ENCODE results near the gene ALPK1.

Gene ALPK1

DNA sequence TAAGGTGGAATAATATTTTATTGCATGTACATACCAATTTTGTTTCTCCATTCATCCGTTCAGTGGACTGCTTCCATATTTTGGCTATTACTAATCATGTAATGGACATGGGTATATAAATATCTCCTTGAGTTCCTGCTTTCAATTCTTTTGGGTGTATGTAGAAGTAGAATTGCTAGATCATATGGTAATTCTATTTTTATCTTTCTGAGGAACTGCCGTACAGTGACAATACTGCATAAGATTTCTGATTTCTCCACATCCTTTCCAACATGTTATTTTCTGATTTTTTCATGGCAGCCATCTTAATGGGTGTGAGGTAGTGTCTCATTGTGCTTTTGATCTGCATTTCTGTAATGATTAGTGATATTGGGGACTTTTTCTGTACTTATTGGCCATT, 19.2 kb downstream of the ALPK1 start:
- H3K4me3 ChIP-seq (ENCODE audit: control insufficient read depth, low read depth, low read length), result no peak overlapping the region
- DNase-seq (ENCODE audit: low read depth), result no peak
- TF ChIP-seq, protein P1, sequence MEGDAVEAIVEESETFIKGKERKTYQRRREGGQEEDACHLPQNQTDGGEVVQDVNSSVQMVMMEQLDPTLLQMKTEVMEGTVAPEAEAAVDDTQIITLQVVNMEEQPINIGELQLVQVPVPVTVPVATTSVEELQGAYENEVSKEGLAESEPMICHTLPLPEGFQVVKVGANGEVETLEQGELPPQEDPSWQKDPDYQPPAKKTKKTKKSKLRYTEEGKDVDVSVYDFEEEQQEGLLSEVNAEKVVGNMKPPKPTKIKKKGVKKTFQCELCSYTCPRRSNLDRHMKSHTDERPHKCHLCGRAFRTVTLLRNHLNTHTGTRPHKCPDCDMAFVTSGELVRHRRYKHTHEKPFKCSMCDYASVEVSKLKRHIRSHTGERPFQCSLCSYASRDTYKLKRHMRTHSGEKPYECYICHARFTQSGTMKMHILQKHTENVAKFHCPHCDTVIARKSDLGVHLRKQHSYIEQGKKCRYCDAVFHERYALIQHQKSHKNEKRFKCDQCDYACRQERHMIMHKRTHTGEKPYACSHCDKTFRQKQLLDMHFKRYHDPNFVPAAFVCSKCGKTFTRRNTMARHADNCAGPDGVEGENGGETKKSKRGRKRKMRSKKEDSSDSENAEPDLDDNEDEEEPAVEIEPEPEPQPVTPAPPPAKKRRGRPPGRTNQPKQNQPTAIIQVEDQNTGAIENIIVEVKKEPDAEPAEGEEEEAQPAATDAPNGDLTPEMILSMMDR (IDR thresholded peaks at IDR 0.05; ENCODE audit: control insufficient read depth, insufficient read depth, low read depth, low read length, missing control alignments), result no peak

DNA sequence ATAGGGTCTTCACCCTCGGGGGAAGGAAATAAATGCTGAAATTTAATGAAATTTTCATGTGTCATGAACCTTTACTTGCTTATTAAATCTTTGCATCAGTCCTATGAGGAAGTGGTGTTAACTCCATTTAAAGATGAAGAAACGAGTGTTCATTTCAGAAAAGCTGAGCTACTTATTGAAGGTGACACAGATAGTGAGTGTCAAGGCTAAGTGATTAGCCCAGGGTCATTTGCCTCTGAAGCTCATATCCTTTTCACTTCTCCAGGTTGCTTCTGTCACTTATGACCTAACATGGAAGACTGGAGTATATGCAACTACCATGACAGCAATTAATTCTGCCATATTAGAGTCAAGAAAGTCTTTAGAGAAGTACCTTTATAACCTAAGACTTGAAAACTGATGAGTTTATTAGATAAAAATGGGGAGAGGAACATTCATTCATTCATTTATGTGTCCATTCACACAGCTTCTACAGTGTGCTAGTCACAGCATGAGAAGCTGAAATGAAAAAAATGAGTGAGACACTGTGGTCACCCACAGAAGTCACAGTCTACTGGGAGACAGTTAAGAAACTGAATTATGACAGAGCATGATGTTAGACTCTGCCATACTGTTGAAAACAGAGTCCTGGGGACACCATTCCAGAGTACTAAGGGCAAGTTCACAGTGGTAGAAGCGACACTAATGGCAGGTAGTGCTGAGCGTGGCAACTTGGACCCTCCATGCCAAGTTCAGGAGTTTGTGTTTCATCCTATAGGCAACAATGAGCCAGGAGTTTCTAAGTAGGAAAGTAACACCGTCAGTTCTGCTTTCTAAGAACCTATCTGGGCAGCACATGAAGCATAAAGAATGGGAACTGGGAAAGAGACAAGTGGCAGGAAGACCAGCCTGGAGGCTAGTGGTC, 21.3 kb downstream of the ALPK1 start:
- no peak overlapping the region for H3K4me3 ChIP-seq (ENCODE audit: control insufficient read depth, low read depth, low read length)
- no peak for DNase-seq (ENCODE audit: low read depth)
- TF ChIP-seq, protein P1 (IDR thresholded peaks at IDR 0.05; ENCODE audit: control insufficient read depth, insufficient read depth, low read depth, low read length, missing control alignments), result no peak

DNA sequence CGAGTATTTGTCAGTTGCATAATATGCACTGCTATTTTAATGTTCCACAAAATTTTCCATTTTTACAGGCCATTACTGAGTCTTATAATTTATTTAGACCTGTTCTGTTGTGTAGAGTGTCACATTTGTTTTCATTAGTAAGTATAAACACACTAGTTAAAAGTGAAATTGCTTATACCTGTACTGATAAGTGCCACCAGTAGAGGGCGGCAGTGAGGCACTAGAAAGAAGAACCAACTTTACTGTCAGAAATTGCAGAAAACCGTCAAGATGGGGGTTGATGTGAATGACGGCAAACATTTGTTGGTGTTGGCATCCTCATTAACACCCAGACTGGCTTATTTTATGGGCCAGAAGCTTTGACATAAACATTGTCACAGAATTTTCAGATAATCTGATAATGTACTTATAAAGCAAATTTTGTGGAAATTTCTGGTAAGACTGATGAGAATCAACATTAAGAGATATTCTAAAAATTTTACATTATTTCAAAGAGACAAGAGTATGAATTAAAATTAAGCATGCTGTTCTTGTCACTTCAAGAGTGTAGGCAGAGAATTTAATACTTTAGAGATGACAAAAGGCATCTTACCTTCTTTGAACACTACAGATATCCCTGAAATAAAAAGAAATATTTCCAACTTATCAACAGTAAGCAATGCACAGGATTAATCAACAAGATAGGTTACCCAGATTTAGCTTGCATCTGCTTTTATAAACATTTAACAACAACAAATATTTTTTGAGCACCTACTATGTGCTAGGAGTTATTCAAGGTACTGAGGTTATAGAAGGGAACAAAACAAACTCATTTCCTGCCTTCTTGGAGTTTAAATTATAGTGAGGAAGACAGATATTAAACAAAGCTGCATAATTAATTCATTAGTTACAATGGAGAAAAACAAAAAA, 24.9 kb downstream of the ALPK1 start:
- no peak overlapping the region for H3K4me3 ChIP-seq (ENCODE audit: control insufficient read depth, low read depth, low read length)
- DNase-seq (ENCODE audit: low read depth), result no peak
- TF ChIP-seq, protein P1 (IDR thresholded peaks at IDR 0.05; ENCODE audit: control insufficient read depth, insufficient read depth, low read depth, low read length, missing control alignments), result peak; percentile 87

GRCh38 chr4:112322866-112323265, 25.7 kb downstream of the ALPK1 start:
- H3K4me3 ChIP-seq (ENCODE audit: control insufficient read depth, low read depth, low read length), result no peak overlapping the region
- TF ChIP-seq, protein P1 (IDR thresholded peaks at IDR 0.05; ENCODE audit: control insufficient read depth, insufficient read depth, low read depth, low read length, missing control alignments), result no peak
- DNase-seq (ENCODE audit: low read depth), result no peak

GRCh38 chr4:112325530-112325929, 28.4 kb downstream of the ALPK1 start:
- no peak for DNase-seq (ENCODE audit: low read depth)
- no peak overlapping the region for H3K4me3 ChIP-seq (ENCODE audit: control insufficient read depth, low read depth, low read length)
- TF ChIP-seq, protein P1 (IDR thresholded peaks at IDR 0.05; ENCODE audit: control insufficient read depth, insufficient read depth, low read depth, low read length, missing control alignments), result no peak

DNA sequence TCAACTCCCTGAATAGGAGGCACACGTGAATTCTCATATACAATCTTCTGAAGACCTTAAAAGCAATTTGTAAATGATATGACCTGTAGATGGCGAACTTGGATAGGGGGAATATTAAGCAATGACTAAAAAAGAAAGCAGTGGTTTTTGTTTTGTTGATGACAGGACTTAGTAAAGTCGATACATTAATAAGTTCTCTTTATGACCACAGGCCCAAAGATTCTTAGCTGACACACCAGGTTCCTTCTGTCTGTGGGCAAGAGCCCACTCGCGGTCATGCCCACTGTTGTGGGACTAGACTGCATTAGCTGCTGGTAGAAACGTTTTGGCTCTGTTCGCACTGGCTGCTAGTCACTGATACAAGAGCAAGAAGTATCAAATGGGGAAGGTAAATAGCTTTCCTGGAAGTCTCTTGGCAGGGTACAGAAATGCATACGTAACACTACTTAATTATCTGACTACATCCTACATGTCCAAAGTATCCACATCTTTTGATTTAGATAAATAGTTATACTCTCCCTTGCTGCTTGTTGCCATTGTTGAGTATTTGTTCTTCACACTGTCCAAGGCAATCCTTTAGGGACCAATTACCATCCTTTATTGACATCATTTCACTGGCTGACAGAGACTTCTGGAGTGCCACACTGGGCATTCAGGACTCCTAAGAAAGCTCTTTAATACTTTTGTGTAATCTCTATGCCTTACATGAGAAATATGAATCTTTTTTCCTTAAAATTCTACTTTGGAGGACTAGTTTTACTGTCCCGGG, 31.0 kb downstream of the ALPK1 start:
- TF ChIP-seq, protein P1 (IDR thresholded peaks at IDR 0.05; ENCODE audit: control insufficient read depth, insufficient read depth, low read depth, low read length, missing control alignments), result peak; percentile 52
- DNase-seq (ENCODE audit: low read depth), result no peak
- no peak overlapping the region for H3K4me3 ChIP-seq (ENCODE audit: control insufficient read depth, low read depth, low read length)
